ENCODE measurements around the gene ZSCAN10. TPM values are rescaled to one million over a fixed set of nuclear protein-coding genes. Genes with fewer than 3 reads are reported as not detected.

Gene ZSCAN10
- total RNA-seq, 1 experiment from 2014 or later: not detected

- no peaks in the 10 kb centered on the region for H3K27me3 ChIP-seq (replicated peaks; ENCODE audit: control insufficient read depth, insufficient read depth, low read length)
- Mint-ChIP-seq H3K27me3 (ENCODE audit: insufficient read depth, unreplicated experiment) (no peaks in the 10 kb centered on the region), H3K36me3 (ENCODE audit: insufficient read depth, unreplicated experiment) (peaks cover 6% of the 10 kb centered on the region), H3K27ac (ENCODE audit: unreplicated experiment) (no peak overlapping the region), H3K4me3 (ENCODE audit: unreplicated experiment) (peak overlapping the region; percentile 70), H3K4me1 (ENCODE audit: low read depth, unreplicated experiment) (peaks cover 6% of the 10 kb centered on the region), H3K9me3 (ENCODE audit: unreplicated experiment) (no peaks in the 10 kb centered on the region)
- peak overlapping the region; percentile 50 for H3K4me3 ChIP-seq (ENCODE audit: low read depth, low read length)
- H3K36me3 ChIP-seq (ENCODE audit: control insufficient read depth, insufficient read depth, low read length): no peaks in the 10 kb centered on the region
- ChIA-PET POLR2A (no interaction called here), CTCF (interaction anchor here (1.0 kb wide), 3 partner anchors 54 to 82 kb away, joined by 3 to 4 read pairs (median 3); no protein-coding TSS in a partner anchor)
- DNase-seq: no peak
- H3K9me3 ChIP-seq: no peaks in the 10 kb centered on the region
- TF ChIP-seq CTCF (IDR thresholded peaks at IDR 0.05; ENCODE audit: insufficient read depth in 1 of 2, low read depth in 1 of 2, low read length in 1 of 2, severe bottlenecking in 1 of 2, unreplicated experiment in 1 of 2): no peak
- TSS peak; percentile 52 for BruUV-seq (replicated peaks)
- peaks cover 4% of the 10 kb centered on the region; the same call in 1 of the 2 replicates for H3K4me1 ChIP-seq
- intact Hi-C loops (cut with micrococcal nuclease; ENCODE audit: unreplicated experiment): no loop called here
These were observed 13.9 kb upstream of the ZSCAN10 start for GRCh38 chr16:3112881-3113574.

GRCh38 chr16:3112058-3112880 is 13.2 kb upstream of the ZSCAN10 start, which contains the start of gene ZNF205:
Gene ZNF205 (plus strand): TSS chr16:3112586. CDS start chr16:3113431, 845 bp downstream.
- peaks cover 9% of the 10 kb centered on the region for H3K4me1 Mint-ChIP-seq (ENCODE audit: low read depth, unreplicated experiment)
- no peaks in the 10 kb centered on the region for H3K9me3 Mint-ChIP-seq (ENCODE audit: unreplicated experiment)
- Histone ChIP-seq H3K4me1 (peaks cover 5% of the 10 kb centered on the region), H3K36me3 (ENCODE audit: control insufficient read depth, insufficient read depth, low read length) (no peaks in the 10 kb centered on the region), H3K27me3 (replicated peaks; ENCODE audit: control insufficient read depth, insufficient read depth, low read length) (no peaks in the 10 kb centered on the region), H3K9me3 (no peaks in the 10 kb centered on the region), H3K4me3 (ENCODE audit: low read depth, low read length) (peak within 1 kb of the TSS; percentile 50)
- peaks cover 6% of the 10 kb centered on the region for H3K36me3 Mint-ChIP-seq (ENCODE audit: insufficient read depth, unreplicated experiment)
- BruUV-seq (replicated peaks): no TSS peak
- DNase-seq: peak; percentile 82 to 84
- H3K27ac Mint-ChIP-seq (ENCODE audit: unreplicated experiment): peak within 1 kb of the TSS; percentile 14
- H3K4me3 Mint-ChIP-seq (ENCODE audit: unreplicated experiment): peak within 1 kb of the TSS; percentile 70
- CTCF ChIA-PET: interaction anchor here (1.0 kb wide), 3 partner anchors 53 to 81 kb away, joined by 3 to 4 read pairs (median 3); no protein-coding TSS in a partner anchor
- no peaks in the 10 kb centered on the region for H3K27me3 Mint-ChIP-seq (ENCODE audit: insufficient read depth, unreplicated experiment)
- TF ChIP-seq CTCF (IDR thresholded peaks at IDR 0.05; ENCODE audit: insufficient read depth in 1 of 2, low read depth in 1 of 2, low read length in 1 of 2, severe bottlenecking in 1 of 2, unreplicated experiment in 1 of 2): no peak
- intact Hi-C loops (cut with micrococcal nuclease; ENCODE audit: unreplicated experiment): no loop called here
- POLR2A ChIA-PET: interaction anchor here (0.5 kb wide), 1 partner anchor 14 kb away, joined by 6 read pairs; no protein-coding TSS in a partner anchor
